NCI-H1417 (cell line): ENCODE data around the gene PARS2.

ENCODE experiments used
- DNase-seq, 3 experiments: peaks; one replicate each; lab custom pipeline; 2025; lab: John Stamatoyannopoulos, UW

PARS2 gene

GRCh38 chr1:54774820-54775498, 10.6 kb upstream of the PARS2 start:
- DNase-seq: peak in 2 of 3 experiments; percentile 4 to 25

- no peak for DNase-seq
Measured at GRCh38 chr1:54772951-54773350, 8.6 kb upstream of the PARS2 start.

- peak in 1 of 3 experiments; percentile 30 for DNase-seq
Measured at GRCh38 chr1:54768093-54768492, 3.8 kb upstream of the PARS2 start.

GRCh38 chr1:54767526-54767925, 3.2 kb upstream of the PARS2 start:
- DNase-seq: no peak

- peak in 2 of 3 experiments; percentile 80 to 95 for DNase-seq
Measured at GRCh38 chr1:54766726-54767125, 2.4 kb upstream of the PARS2 start.

- DNase-seq: no peak
Measured at GRCh38 chr1:54764922-54765561, 719 bp upstream of the PARS2 start.

GRCh38 chr1:54763816-54764132, 549 bp downstream of the PARS2 start:
- no peak for DNase-seq

- no peak for DNase-seq
Measured at GRCh38 chr1:54758678-54759348, 5.5 kb downstream of the PARS2 start.

GRCh38 chr1:54757833-54758232, 6.5 kb downstream of the PARS2 start:
- DNase-seq: no peak

GRCh38 chr1:54754486-54755285, 9.6 kb downstream of the PARS2 start:
- DNase-seq: no peak

GRCh38 chr1:54754045-54754444, 10.3 kb downstream of the PARS2 start:
- no peak for DNase-seq

GRCh38 chr1:54751426-54751825, 12.9 kb downstream of the PARS2 start:
- DNase-seq: no peak

- no peak for DNase-seq
Measured at GRCh38 chr1:54750596-54750995, 13.7 kb downstream of the PARS2 start.

- DNase-seq: no peak
Measured at GRCh38 chr1:54748094-54748835, 16.1 kb downstream of the PARS2 start.

GRCh38 chr1:54745864-54746263, 18.5 kb downstream of the PARS2 start:
- DNase-seq: no peak

- DNase-seq: no peak
Measured at GRCh38 chr1:54745274-54745673, 19.0 kb downstream of the PARS2 start.

GRCh38 chr1:54744696-54745095, 19.6 kb downstream of the PARS2 start:
- DNase-seq: no peak

GRCh38 chr1:54743416-54744226, 20.7 kb downstream of the PARS2 start:
- no peak for DNase-seq

- DNase-seq: no peak
Measured at GRCh38 chr1:54742282-54742681, 22.0 kb downstream of the PARS2 start.

- no peak for DNase-seq
Measured at GRCh38 chr1:54741531-54741930, 22.8 kb downstream of the PARS2 start.

GRCh38 chr1:54738244-54738643, 26.1 kb downstream of the PARS2 start:
- no peak for DNase-seq
